Measurements from ENCODE around the gene BBOF1. TPM values are rescaled to one million over a fixed set of nuclear protein-coding genes. Genes with fewer than 3 reads are reported as not detected.

The BBOF1 gene
- total and polyA plus RNA-seq, 2 of the 8 experiments (the other 6 are each of a cell fraction or from before 2014, with no cell fraction given): 0.26 to 0.60 TPM

GRCh38 chr14:74085047-74085637, 66.0 kb downstream of the BBOF1 start (continued):
- TF ChIP-seq SP2 (IDR thresholded peaks at IDR 0.05; ENCODE audit: low read length) (no peak), EP300 (IDR thresholded peaks at IDR 0.05; ENCODE audit: borderline replicate concordance in 1 of 2, low read depth in 2 of 2, low read length in 2 of 2) (no peak), CBX5 (IDR thresholded peaks at IDR 0.05; ENCODE audit: low read depth, low read length) (no peak), TAF1 (IDR thresholded peaks at IDR 0.05; ENCODE audit: low read depth, low read length) (peak; percentile 70), FOSL1 (IDR thresholded peaks at IDR 0.05; ENCODE audit: insufficient read depth, low read depth, low read length) (no peak), CTCF (IDR thresholded peaks at IDR 0.05; ENCODE audit: control extremely low read depth in 1 of 3, insufficient read depth in 1 of 3, low read depth in 1 of 3, low read length in 3 of 3) (no peak), KDM4A (IDR thresholded peaks at IDR 0.05; ENCODE audit: low read depth, low read length, severe bottlenecking) (no peak), SIRT6 (IDR thresholded peaks at IDR 0.05; ENCODE audit: low read length) (no peak), EGR1 (IDR thresholded peaks at IDR 0.05; ENCODE audit: borderline replicate concordance, low read depth, low read length) (no peak), TCF12 (IDR thresholded peaks at IDR 0.05; ENCODE audit: low read depth, low read length) (no peak), SIX5 (IDR thresholded peaks at IDR 0.05; ENCODE audit: low read depth, low read length) (no peak), NRF1 (IDR thresholded peaks at IDR 0.05; ENCODE audit: low read depth, low read length) (no peak), MAFK (IDR thresholded peaks at IDR 0.05; ENCODE audit: low read depth, low read length) (no peak), RNF2 (IDR thresholded peaks at IDR 0.05; ENCODE audit: borderline replicate concordance, low read depth, low read length, missing control alignments, poor library complexity, severe bottlenecking) (no peak), TEAD4 (IDR thresholded peaks at IDR 0.05; ENCODE audit: low read depth, low read length) (no peak), GABPA (IDR thresholded peaks at IDR 0.05; ENCODE audit: borderline replicate concordance, insufficient read depth, low read length) (no peak), CBX8 (IDR thresholded peaks at IDR 0.05; ENCODE audit: borderline replicate concordance, low read depth, low read length) (no peak), SP1 (IDR thresholded peaks at IDR 0.05; ENCODE audit: low read depth, low read length) (no peak), ATF3 (IDR thresholded peaks at IDR 0.05; ENCODE audit: insufficient read depth, low read depth, low read length) (no peak), ASH2L (IDR thresholded peaks at IDR 0.05; ENCODE audit: low read length) (peak; percentile 24), E2F6 (IDR thresholded peaks at IDR 0.05) (no peak), TAF7 (optimal IDR thresholded peaks at IDR 0.05; ENCODE audit: borderline replicate concordance, low read depth, low read length) (no peak)
